T-helper 2 cell treated with Interferon-gamma antibody and Interleukin-4, amounts not matched to agents 100 ng/mL and 5 ng/mL, for 36 hours (primary cell): ENCODE results near the gene COPB2. TPM values are rescaled to one million over a fixed set of nuclear protein-coding genes. Genes with fewer than 3 reads are reported as not detected.
"Not testable (repeated sequence)": the region's sequence is repeated elsewhere in the genome, so short reads cannot be mapped to it uniquely, and the experiment has no call there.

Source experiments
- intact Hi-C: fragments of 100-400 bp; cut with micrococcal nuclease; formaldehyde crosslinking; loops from one replicate; pipeline ENCODE4 v1.15.1; 2023
- total RNA-seq: library from RNA; stranded (reverse); gene quantifications from 2 replicates; pipeline ENCODE4 v1.2.3, GENCODE V29; 2022

Gene COPB2
- total RNA-seq, 1 donor from 2014 or later = 106 TPM

DNA sequence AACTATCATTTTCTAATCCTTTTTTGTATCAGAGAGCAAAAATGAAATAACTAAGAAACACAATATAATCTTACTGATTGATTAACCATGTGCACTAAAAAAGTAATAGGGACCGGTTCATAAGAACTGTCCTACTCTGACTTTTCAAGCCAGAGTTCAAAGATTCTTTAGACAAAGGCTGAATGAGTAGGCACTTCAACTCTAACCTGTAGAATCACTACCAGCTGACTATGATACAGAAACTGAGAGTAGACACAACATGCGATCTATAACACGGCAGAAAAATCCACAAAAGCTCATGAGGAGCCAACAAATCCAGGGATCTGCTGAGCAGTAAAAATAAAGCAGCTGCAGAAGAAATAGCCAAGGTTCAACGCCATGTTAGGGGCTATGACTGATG lies 8.9 kb downstream of the COPB2 start:
- intact Hi-C loops = no loop called here

DNA sequence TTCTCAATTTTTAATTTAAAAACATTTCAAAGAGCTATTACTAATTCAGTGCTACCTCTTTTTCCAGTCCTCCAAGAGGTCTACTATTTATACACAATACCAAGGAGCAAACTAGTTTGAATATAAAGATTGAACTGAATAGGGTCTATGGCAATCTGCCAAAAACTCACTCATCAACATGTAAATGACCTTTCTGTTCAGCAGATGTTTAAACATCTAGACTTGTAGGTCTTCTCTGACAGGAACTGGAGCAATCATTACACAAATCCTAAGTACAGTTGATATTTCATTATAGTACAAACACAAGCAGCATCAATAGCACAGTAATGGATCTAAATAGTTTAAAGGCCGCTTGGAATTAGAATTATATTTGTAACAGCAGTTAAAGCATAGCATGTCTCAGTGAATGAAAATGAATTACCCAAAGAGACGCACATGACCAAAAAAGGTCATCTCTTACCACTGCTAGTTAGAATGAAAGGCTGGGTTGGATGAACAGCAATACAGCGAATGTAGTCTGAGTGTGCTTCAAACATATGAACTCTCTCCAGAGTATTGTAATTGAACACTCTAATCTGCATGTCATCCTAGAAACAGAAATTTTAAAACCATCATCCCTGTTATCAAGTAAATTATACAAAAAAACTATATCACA lies 10.7 kb downstream of the COPB2 start:
- intact Hi-C loops = no loop called here

DNA sequence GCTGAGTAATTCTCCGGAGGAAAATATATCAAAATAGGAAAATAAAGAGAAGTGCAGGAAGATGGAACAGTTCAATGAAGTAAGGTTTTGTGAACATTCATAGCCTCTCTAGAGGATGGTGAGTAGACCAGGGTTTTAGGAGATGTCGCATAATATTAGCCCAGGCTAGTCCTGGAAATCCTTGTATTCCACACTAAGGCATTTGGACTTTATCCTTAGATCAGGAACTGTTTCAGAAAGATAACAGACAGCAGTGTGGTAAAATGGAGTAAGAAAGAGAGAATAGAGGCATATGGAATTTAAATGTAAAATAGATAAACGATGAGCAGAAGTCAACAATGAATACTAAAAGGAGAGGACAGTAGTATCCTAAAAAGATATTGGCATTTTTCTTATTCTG lies 12.1 kb downstream of the COPB2 start:
- intact Hi-C loops = no loop called here

DNA sequence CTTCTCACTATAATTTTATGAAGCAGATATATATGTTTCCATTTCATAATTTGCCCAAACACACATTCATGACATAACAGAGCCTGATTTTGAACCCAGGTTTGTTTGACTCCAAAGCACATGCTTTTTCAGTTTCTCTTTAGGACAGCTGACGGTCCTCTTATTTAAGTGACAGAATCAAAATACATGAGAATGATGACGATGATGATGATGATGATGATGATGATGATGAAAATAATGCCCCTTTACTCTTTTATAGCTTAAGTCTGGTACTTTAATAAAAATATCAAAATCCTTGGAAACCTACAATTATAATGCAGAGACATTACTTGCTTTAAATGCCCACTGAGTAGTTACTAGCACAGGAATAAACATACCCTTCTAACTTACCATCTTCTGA lies 15.3 kb downstream of the COPB2 start:
- intact Hi-C loops = no loop called here

DNA sequence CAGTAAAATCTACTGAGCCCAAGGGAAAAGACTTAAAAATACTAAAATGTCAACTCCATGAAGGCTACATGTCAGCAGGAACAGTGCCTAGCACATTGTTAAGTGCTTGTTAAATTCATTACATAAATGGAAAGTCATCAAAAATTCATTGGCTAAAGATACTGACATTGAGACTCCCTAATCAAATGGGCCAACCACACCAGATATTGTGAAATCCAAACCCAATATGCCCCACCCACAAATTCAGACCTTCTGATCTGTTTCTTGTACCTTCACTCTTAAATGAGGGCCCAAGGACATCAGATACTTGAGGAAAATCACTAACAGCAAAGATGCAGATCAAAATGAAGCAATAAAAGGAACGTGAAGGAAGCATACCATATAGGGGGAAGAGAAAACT lies 24.9 kb downstream of the COPB2 start:
- intact Hi-C loops = no loop called here

DNA sequence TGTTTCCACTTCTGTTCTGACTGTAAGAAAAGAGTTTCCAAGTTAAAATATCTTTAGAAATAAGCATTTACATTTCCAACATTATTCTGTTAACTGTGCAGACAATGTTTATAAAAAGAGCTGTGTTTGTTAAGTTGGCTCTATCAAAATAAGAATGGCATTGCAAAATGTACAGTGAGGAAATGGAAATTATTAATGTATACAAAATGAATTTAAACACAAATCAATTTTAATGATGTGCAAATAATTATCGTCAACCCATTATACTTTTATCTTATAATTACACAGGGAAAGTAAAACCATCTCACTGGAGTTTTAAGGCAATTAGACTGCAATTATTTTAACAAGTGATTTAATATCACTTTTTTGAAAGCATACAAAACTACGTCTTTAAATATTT lies 28.2 kb downstream of the COPB2 start:
- intact Hi-C loops = no loop called here

DNA sequence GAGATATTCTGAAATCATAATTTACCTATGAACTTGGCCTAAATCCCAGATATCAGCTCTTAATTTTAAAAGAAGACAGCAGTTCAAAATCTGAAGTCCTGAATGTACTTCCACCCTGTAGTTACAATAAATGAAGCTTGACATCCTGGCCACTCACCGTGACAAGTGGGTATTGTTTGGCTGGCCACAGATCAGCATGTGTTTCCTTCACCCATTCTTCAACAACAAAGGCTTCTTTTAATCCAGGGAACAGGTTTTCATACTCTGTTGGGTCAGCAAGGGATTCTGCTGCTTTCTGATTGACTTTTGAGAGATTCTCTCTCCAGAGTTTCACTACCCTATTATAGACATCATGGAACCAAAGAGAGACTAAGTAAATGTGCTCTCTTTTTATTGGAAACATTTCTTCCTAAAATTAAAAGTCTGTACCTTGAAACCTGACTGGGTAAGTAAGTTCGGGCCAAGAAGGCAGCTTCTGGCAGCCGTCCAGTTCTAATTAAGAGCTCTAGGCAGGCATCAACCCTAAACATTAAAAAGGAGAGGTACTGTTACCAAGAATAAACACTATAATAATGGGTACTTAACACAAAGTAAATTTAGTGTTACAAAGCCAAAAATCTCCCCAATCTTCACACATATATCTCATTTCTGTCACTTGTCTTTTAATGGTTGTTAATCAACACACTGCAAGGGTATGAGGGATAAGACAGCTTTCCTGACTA lies 30.4 kb downstream of the COPB2 start:
- intact Hi-C loops = no loop called here

DNA sequence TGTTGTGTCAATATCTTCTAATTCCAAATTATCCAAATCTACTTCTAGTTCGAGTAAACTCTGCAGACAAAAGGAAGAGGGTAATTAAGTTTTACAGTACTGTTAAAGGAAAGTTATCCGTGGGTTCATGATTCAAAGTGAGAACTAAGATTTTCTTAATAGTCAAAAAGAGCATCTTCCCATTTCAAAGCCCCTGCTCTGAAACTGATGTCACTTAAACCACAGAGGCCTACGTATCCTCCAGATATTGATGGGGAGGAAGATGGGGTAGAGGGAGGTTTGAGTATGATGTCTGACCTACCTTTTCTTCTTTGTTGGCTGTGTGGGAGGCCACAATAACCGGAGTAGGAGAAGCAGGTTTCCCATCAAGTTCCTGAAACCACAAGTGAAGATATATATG lies 31.5 kb downstream of the COPB2 start:
- intact Hi-C loops = no loop called here

DNA sequence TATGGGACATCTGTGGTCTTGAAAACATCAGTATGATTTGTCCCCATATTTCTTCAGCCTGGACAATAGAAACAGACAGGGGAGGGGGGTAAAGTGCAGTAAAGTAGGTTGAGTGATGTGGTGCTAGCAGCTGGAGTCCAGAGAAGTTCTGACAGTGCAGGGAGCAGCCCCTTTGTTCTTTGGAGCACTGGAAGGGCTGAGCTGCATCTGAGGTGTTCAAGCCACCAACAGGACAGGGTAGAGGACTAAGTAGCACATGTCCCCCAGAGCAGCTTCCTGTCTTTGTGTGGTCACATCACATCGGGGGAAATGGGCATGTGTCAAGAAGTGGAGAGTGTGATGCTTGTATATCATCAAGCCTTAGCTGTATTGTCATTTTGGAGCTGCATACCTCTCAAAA lies 33.6 kb downstream of the COPB2 start:
- intact Hi-C loops = no loop called here

DNA sequence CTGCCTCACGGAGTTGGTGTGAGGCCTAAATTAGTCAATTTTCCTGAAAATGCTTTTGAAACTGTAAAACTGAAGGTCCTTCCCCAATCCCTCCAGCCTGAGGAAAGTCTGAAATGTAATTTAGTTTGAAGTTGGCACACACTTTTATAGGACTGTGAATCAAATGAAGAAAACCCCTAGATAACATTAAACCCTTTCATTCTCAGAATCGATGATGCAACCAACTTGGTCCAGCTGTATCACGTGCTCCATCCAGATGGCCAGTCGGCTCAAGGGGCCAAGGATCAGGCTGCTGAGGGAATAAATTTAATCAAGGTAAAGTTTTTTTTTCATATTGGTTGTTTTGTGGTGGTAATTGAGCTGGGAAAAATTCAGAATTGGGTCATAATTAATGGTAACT lies 34.0 kb downstream of the COPB2 start:
- intact Hi-C loops = no loop called here

DNA sequence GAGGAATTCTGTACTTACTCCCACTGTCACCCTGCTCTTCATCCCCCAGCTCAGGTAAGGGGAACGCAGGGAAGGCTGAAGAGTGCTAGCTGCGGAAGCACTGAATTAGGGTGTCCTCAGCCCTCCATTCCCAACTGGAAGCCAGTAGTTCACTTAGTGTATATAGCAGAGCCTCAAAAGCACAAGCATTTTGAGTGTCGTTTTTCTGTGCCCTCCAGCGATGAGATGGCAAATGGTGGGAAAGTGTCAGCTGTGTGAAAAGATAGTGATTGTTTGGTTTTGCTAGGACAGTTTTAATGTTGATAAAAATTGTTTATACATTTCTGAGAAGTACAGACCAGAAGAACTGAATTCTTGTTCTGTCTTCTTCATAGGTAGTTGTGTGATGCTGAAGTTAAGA lies 34.8 kb downstream of the COPB2 start:
- intact Hi-C loops = no loop called here

DNA sequence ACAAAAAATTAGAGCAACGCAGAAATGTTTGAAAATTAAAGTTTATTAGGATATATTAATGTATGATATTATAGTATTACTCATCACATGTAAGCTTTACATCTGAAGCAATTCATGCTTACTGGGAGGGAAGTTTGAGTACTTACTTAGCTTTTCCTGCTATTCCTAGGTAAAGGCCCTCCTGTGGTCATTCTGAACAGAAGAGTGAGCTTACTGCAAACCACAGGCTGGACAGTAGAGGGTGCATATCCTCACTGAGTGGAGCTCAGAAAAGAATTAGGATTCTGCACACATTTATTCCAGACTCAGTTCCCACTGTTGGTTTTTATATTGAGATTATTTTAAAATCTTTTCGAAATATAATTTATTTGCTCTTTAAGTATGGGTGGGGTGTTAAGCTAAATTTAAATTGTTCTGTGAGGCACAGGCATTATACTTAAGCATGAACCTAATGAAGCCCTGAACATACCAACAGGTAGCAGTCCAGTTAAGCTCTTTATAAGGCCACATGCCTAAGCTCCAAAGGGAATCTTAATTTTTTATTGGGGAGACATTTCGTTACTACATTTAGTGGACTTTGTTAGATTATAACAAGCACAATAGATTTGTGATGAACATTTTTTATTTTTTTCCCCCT lies 35.4 kb downstream of the COPB2 start:
- intact Hi-C loops = no loop called here

DNA sequence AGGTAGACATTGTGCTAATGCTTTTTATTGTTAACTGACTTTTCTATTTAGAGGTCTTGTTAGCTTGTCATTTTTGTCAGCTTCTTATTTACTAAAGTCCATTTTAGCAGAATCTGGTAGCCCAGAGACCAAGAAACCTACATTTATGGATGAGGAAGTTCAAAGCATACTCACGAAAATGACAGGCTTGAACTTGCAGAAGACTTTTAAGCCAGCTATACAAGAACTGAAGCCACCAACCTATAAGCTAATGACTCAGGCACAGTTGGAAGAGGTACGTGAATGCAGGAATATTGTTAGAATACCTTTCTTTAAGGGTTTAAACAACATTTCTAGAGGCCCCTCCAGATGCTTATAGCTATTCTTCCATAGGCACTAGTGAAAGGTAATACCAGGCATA lies 42.7 kb downstream of the COPB2 start:
- intact Hi-C loops = no loop called here

DNA sequence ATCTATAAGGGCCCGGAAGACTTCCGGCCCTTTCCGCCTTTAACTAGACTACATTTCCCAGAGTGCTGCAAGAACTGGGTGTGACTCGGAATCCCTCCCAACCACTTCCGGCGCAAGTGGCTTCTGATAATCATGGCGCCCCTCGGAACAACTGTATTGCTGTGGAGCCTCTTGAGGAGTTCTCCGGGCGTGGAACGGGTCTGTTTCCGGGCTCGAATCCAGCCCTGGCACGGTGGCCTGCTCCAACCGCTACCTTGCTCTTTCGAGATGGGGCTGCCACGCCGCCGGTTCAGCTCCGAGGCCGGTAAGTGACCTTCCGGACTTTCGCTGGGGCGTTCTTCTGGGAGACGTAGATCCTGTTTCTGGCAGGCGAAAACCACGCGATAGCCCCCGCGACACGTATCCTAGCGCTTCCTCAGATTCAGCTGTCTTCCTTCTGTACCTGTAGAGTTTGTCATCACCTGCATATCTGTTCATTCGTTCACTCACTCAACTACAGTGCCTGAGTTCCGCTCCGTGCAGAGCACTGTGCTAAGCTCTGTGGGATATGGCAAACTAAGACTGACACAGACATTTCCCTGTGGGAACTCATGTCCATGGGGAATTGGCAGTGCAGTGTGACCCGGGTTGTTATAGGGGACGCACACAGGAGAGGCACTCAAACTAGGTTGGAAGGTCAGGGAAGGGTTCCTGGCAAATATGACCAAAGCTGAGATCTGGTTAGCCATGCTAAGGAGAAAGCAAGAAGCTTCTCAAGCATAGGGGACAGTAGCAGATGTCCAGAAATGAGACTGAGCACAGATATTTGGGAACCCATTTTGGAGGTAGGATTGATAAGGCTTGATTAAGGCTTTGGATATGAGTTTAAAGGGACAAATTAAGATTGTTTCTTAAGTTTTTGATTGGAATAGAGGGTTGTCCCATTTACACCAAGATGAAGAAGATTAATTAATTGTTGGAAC lies 45.3 kb downstream of the COPB2 start, which contains the start of gene MRPS22:
Gene MRPS22, plus strand, starts transcription at position 126 of the 962 bp plus-strand sequence. Its CDS starts 7 bp downstream, at position 133.
- intact Hi-C loops = loop anchor here (1.0 kb wide), 1 partner anchor 45 kb away; the partner anchor contains the start of gene COPB2

DNA sequence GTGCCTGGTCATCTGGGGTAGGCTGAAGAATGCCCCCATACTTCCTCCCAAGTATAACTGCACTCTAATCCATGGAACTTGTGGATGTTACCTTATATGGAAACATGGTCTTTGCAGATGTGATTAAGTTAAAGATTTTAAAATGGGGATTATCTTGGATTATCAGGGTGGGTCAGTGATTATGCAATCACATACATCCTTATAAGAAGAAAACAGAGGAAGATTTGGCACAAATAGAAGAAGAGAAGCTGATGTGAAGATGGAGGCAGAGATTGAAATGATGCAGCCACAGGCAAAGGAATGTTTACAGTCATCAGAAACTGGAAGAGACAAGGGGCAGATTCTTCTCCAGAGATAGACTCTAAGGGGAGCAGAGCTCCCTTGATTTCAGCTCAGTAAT lies 47.4 kb downstream of the COPB2 start:
- intact Hi-C loops = no loop called here

DNA sequence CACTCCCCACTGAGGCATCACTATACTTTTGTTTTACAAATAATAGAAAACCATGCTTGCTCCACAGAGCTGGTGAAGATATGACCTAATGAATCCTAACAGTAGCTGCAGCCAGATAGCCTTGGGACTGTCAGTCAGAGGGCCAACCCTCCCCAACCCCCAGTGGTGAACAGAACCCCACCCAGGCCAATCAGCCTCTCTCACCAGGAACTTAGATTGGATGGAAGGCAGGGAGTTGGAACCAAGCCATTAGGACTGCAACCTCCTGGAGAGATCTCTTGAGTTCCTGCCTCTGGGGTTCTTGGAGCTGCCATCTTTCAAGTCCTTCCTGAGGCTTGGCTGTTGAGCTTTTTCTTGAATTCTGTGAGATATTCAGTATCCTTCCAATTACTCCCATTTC lies 48.7 kb downstream of the COPB2 start:
- intact Hi-C loops = no loop called here

DNA sequence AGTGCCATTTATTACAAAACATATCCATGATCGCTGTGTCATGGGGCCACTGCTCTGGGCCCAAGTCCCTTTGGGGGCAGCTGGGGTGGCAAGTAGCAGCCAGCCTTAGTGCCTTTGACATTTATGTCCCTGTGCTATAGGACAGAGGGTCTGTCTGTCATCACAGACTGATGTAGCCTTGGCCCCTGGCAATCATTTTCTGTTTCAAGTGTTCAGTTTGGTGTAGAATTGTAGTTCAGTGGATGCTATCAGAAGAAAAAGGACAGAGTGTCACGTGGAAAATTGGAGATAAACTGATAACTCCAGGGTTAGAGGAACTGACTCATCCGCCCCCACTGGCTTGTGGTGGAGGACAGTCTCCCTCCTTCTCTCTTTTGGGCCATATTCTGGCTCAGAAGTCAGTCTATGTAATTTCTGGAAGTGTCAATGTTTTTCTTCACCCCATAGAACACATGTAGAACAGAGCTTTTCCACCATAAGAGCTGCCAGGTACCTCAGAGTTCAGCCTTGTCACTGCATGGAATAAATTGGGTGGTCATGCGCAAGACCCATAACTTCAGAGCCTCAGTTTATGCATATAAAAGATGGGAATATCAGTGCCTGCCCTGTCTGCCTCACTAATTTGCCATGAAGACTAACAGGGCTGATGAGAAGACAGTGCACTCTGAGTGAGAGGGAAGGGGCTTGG lies 50.1 kb downstream of the COPB2 start:
- intact Hi-C loops = no loop called here

DNA sequence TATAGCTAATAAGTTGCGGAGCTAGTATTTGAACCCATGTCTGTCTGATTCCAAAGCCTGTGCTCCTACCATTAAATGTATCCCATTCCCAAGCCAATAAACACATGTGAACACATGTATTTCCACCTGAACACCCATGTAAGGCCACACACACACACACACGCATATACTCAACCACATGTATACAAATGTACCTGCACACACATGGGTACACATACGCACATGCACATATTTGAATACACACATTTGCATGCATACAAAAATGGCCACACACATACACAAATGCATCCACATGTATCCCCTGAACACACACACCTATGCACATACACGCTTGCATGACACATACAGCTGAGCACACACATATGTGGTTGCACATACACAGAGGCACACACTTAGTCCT lies 51.0 kb downstream of the COPB2 start:
- intact Hi-C loops = no loop called here

DNA sequence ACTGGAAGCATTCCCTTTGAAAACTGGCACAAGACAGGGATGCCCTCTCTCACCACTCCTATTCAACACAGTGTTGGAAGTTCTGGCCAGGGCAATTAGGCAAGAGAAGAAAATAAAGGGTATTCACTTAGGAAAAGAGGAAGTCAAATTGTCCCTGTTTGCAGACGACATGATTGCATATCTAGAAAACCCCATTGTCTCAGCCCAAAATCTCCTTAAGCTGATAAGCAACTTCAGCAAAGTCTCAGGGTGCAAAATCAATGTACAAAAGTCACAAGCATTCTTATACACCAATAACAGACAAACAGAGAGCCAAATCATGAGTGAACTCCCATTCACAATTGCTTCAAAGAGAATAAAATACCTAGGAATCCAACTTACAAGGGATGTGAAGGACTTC lies 54.8 kb downstream of the COPB2 start:
- intact Hi-C loops = not testable (repeated sequence)

DNA sequence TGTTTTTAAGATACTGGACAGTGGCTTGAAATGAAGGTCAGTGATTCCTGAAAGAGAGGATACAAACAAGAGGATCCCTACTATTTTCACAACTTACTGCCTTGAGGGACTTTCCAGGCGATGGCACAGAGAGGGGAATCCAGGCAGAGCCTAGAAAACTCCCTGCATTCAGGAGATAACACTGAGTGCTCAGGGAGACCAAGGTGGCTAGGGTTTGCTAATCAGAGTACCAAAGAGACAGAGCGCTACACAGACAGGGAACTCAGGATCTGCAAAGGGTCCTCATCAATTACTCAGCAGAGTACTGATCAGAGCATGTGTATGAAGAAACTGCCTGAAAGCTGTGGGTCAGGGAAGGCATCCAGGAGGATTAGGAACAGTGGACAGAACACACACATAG lies 57.4 kb downstream of the COPB2 start:
- intact Hi-C loops = no loop called here

DNA sequence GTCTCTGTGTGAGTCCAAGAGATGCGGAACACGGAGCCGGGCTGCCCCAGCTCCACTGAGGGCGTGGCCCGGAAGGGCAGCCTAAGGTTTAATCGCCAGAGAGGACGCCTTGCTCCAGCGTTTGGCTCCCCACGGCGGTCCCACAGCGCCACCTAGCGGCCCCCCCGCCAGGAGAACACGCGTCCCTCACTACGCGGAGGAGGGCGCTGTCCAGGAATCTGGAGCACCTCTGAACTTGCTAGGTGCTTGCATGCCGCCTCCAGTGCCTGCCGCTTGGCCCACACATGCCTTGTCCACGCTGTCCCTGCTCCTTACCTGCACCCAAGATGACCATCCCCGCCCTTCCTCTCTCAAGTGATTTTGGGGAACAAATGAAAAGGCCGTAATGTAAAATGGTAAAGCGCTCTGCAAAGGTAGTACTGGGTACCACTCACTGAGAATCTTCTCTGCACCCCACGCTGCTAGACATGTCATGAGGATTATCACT lies 60.0 kb downstream of the COPB2 start:
- intact Hi-C loops = loop anchor here (1.0 to 10.0 kb wide), 4 partner anchors 95 to 737 kb away; partner anchors contain the start of gene CEP70
